Putamen (tissue), 1 donor: ENCODE data around the gene ZNF415.
"Not testable (repeated sequence)": the region's sequence is repeated elsewhere in the genome, so short reads cannot be mapped to it uniquely, and the experiment has no call there.

Experiments used
- DNase-seq: peaks from one replicate; pipeline ENCODE4 v3.0.0-alpha.2; 2016; ENCODE audit warnings: low spot score

The ZNF415 gene

DNA sequence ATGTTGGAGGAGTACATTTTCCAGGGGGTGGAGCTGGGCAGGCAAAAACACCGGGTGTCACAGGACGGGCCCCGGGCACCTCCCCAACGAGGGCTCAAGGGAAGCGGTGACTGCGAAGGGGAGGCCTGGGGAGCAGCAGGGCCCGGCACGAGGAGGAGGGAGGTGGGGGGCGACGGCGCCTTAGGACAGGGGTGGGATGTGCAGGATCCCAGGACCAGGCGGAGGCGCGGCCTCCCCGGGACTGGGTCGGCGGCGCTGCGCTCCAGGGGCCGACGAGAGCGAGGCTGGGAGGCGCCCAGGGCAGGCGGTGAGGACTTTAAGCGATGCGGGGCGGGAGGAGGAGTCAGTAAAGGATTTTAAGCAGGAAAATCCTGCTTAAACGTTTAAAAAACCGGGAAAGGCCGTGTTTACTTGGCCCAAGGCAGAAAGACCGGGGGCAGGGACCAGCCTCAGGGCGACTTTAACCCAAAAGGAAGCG is 29.9 kb downstream of the ZNF415 start:
- DNase-seq, result no peak

DNA sequence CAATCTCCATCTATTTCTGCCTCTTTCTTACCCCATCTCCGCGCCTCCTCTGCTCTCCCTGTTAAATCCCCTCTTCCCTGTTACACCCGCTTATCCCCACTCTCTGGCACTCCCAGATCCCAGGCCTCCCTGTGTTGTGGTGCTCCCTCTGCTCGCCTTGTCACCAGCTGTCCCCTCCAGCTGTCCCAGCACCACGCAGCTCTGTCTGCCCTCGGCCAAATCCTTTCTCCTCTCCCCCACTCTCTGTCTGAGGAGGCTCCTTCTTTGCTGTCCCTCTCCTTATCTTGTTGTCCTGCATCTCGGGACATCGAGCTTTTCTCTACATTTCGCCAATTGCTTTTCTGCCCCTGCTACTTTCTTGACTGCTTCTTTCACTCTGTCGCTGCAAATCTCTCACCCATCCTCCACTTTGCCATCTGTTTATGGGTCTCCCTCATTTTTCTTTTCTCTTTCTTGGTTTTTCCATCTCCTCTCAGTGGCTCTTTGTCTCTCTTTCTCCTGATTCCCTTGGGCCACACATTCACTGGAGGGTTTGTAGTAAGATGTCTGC is 30.4 kb downstream of the ZNF415 start:
- no peak for DNase-seq

DNA sequence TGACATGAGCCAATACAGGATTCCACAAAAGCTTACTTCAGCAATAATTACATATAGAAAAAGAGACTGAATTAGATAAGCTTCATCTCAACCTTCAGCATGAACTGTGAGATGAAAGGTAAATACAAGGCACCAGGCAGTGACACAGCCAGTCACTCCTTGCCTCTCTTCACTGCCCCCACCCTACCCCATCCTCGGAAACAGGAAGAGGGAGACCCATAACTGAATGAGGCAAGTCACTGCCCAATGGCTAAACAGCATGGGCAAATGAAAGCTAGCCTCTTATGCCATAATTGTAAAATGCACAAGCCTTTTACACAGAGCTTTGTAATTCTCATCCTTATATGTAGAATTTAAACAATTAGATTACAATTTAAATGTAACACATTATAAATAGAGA is 31.2 kb downstream of the ZNF415 start:
- DNase-seq, result no peak

DNA sequence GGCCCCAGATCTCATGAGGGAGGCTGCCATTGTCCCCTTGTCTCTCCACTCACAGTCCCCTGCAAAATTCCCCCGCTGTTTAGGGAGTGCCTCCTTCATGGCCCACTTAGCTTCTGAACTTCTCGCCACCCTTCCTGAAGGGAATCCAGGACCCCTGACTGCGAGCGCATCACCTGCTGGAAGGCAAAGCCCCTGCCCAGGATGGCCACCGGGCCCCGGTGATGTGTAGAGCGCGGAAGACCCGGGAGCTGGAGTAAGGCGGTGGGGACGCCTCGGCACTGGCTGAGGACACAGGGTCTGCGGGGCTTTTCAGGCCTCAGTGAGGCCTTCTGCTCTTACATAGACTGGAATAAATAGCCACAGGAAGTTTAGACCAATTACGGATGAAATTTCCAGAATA is 34.1 kb downstream of the ZNF415 start:
- not testable (repeated sequence) for DNase-seq

DNA sequence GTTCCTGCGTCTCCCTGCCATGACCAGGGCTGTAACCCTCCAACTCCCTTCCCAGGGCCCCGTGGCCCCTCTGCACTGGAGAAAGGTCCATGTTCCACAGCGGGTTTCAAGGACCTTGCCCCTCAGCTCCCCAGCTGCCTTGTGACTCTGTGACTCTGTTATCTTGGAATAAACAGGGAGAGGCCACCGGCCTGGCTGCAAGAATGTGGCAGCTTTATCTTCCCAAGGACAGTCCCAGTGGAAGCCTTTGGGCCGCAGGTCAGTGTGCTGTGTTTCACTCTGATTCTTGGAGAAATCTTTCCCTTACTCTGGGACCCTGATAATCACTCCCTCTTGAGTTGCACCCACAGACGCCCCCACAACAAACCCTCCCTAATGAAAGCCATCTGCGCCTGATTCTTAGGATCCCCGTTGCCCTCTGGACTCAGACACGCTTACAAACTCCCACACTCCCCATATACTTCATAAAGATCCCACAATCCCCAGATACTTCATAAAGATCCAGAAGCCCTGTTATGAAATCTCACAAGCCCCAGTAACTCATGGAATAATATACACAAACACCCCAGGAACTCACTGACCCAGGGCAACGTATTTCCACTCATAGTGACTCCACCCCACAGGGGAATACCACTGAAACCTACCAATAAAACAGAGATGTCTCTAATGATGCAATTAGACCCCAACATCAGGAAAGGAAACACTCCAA is 35.6 kb downstream of the ZNF415 start:
- not testable (repeated sequence) for DNase-seq

DNA sequence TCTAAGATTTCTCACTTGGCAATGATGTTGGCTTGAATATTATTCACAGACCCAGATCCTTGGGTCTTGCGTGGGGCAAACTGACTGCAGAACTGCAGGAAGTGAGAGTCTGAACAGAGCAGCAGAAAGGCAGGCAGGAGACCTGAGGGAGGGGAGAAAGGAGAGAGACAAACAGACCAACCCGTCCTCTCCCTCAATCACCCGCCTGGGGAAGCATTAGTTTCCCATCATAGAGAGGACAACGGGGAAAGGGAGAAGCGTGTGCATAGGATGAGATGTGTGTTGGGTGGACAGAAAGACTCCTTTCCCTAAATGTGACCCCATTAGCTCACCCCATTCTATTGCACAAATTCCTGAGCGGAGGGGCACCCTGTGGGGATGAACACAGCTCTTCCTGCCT is 36.1 kb downstream of the ZNF415 start:
- DNase-seq, result not testable (repeated sequence)

DNA sequence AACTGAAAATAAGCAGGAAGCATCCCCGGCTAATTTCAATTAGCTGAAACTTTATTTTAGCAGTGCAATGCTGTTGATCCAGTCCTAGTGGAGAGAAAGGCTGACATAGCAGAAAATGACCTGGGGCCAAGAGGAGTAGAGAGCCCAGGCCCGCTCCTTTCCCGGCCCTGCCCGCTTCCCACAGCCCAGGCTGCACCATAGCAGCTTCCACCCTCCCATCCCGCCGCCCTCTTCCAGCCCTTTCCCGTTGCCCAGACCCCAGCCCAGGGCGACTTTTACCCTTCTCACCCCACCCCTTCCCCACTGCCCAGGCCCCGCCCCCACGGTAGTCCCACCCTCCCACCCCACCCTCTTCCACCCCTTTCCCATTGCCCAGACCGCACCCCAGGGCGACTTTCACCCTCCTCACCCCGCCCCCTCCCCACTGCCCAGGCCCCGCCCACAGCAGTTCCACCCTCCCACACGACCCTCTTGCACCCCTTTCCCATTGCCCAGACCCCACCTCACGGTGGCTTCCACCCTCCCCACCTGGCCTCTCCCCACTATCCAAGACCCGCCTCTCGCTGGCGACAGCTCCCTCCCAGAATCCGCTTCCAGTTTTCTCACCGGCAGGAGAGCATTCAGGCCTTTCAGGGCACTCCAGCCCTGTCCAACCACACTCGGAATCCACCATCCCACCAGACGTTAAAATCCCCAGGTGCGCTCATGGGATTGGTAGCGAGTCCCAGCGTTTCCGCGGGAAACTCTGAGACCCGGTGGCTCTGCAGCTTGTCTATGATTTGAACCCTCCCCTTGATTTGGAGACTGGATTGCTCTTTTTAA is 37.7 kb downstream of the ZNF415 start:
- DNase-seq, result no peak

DNA sequence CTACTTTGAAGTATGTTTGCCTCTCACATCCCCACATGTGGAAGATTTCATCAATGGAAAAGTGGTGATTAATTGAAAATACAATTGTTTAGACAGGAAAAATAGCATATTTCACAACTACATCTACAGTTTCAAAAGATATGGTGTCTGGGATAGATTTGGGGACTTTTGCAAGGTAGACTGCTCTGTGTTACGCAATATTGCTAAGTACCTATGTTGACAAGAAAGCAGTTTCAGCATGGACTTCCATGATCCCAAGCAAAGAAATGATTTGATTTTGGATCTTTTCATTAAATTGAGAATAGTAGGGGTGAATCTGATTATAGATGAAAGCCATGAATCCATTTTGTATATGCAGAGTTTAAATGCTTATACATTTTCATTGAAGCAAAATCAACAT is 40.0 kb downstream of the ZNF415 start:
- DNase-seq, result no peak

DNA sequence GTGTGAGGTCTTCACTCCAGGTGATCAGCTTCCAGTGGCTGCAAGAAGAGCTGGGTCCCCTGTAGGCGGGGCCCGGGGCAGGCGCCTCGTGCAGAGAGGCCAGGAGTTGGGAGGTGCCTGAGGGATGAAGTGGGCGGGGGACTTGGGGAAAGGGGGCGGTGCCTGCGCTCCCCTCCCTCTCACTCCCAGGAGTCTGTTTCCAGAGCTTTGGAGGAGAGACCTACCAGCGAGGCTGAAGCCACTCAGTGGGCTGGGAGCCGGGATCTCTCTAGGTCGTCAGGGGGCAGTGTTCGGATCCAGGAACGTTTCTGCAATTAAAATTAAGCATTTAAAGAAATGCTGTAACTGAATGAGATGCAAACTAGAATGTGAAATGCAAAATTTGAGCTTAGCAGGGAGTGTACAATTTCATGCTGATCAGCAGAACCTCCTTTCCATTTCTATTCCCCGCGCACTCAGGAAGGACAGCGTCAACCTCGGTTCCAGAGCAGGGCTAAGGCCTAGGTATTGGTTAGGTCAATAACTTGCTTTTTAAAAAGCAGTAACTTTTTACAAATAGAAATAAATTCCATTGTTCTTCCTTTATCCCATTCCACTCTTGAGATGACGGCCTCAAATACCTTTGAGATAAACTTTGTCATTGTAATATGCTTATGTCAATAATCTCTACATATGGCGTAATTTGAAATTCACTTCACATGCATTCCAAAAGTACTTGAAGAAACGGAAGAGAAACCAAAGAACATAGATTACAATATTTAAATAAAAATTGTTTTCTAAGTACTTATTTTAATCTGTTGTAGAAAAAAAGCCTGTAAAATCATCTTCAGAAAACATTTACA is 41.1 kb downstream of the ZNF415 start:
- DNase-seq, result no peak

DNA sequence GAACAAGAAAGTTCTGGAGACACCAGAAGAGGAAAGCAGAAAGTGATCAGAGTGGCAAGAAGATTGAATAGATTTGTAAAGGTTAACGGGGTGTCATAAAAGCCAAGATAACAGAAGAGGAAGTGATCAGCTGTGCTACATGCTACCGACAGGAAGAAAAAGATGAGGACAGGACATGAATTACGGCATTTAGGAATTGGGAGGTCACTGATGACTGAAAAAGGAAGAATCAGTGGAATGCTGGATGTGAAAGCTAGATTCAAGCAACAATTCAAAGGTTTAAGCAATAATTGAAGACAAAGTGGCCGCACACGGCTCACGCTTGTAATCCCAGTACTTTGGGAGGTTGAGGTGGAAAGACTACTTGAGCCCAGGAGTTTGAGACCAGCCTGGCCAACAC is 44.6 kb downstream of the ZNF415 start:
- DNase-seq, result no peak

DNA sequence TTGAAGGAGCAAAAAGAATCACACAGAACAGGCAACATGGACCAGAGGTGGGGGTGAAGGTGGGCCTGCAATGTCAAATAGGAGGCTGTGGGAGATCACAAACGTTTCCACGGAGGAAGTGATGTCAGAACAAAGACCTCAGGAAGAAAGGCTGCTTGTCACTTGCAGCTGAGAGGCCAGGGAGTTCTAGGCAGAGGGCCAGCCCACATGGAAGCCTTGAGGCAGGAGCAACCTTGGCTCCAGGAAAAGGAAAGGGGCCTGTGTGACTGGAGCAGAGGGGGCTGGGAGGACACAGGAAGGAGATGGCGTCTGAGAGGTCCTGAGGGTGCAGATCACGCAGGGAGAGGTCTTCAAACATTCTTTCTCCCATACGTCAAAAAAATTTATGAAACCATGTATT is 45.8 kb downstream of the ZNF415 start:
- peak; percentile 56 for DNase-seq

DNA sequence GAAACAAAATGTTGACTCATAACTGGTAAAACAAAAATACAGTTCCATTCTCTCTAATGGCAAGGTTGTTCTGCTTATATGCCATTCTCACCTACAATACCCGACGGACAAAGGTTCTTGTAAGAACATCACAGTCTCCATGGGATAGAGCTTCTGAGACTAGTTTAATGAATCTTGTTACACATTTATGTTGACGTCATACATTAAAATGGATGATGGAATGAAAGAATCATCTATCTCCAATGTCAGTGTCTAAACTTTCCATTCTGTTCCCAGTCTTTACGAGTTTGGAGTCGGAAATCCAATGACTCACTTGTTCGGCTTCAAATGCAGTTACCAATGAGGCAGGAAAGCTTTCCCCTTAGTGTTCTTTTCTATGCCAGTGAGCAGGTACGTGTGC is 47.2 kb downstream of the ZNF415 start:
- DNase-seq, result no peak

DNA sequence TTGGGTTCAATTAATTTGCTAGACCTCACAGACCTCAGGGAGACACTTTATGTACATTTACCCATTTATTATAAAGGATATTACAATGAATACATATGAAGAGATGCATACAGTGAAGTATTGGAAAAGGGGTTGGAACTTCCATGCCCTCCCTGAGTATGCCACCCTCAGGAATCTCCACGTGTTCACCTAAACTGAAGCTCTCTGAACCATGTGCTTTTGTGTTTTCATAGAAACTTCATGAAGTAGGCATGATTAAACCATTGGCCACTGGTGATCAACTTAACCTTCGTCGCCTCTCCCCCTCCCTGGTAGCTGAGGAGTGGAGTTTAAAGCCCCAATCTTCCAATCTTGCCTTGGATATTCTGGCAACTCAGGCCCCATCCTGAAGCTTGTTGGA is 49.8 kb downstream of the ZNF415 start:
- no peak for DNase-seq

DNA sequence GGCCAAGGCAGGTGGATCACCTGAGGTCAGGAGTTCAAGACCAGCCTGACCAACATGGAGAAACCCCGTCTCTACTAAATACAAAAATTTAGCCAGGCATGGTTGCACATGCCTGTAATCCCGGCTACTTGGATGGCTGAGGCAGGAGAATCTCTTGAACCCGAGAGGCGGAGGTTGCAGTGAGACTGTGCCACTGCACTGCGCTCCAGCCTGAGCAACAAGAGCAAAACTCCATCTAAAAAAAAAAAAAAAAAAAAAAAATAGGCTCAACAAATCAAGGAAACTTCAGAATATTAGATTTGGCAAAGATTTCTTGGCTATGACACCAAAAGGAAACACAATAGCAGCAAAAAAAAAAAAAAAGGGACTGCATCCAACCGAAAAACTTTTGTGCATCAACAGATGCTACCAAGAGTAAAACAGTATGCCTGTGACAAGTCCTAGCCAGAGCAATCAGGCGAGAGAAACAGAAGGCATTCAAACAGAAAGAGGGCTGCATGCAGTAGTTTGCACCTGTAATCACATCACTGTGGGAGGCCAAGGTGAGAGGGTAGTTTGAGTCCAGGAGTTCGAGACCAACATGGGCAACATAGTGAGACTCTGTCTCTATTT is 53.3 kb downstream of the ZNF415 start:
- no peak for DNase-seq

DNA sequence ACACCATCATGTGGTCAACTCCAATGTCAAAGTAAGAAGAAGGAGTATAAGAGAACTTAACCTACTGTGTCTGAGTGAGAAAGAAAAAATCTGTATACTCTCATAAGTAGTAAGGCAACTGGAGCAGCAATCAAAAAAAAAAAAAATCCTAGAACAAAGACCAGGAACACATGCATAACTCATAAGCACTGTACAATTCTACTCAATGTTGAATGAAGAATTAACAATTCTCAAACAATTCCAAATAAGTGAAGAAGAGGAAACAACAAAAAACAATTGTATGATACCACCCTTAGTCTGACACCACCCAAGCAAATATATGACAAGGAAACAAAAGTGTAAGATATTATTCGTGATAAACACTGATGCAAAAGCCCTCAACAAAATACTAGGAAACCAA is 54.0 kb downstream of the ZNF415 start:
- DNase-seq, result no peak

DNA sequence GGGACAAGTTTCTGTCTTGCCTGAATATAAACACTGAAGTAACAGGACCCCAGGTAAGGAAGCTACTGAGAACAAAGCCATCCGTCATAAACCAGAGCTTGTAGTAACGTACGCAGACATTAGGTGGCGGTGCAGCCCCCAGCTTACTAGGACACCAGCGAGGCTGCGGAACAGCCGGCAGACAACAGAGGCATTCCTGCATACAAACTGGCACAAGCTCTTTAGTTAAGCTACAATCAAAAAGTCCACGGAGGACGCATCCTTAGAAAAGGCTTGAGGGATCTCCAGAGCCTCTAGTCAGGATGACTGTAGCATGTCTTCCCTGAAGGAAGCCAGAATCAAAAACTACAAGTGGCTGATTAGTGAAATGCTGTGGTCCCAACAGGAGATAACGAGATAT is 55.7 kb downstream of the ZNF415 start:
- DNase-seq, result peak; percentile 66

DNA sequence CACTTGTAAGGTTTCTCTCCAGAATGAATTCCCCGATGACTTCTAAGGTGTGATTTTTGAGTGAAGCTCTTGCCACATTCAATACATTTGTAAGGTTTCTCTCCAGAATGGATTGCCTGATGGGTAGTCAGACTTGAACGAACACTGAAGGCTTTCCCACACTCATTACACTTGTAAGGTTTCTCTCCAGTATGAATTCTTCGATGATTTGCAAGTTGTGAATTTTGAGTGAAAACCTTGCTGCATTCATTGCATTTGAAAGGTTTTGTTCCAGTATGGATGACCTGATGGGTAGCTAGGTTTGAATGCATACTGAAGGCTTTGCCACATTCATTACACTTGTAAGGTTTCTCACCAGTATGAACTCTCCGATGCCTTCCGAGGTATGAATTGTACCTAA is 63.9 kb downstream of the ZNF415 start:
- DNase-seq, result no peak

DNA sequence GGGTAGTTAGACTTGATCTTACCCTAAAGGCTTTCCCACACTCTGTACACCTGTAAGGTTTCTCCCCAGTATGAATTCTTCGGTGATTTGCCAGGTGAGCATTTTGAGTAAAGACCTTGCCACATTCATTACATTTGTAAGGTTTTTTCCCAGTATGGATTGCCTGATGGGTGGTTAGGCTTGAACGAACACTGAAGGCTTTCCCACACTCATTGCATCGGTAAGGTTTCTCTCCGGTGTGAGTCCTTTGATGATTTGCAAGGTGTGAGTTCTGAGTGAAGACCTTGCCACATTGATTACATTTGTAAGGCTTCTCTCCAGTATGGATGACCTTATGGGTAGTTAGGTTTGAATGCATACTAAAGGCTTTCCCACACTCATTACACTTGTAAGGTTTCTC is 64.5 kb downstream of the ZNF415 start:
- no peak for DNase-seq

DNA sequence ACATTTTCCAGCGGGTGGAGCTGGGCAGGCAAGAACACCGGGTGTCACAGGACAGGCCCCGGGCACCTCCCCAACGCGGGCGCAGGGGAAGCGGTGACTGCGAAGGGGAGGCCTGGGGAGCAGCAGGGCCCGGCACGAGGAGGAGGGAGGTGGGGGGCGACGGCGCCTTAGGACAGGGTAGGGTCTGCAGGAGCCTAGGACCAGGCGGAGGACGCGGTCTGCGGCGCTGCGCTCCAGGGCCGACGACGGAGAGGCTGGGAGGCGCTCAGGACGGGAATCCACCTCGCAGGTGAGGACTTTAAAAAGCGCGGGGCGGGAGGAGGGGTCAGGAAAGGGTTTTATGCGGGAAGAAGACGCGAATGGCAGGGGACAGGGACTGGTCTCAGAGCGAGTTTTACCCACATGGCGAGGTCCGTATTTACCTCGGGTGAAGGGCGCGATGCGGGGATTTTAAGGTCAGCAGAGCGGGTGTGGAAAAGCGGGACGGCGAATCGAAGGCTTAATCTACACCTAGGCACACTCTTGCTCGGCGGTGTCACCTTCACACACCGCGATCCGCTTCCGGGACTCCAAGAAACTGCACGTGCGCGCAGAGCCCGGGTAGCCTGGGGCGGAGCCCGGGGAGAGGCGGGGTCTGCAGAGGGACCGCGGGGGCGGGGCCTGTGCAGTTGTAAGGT is 74.7 kb downstream of the ZNF415 start:
- no peak for DNase-seq
